OCI-LY3 (cell line): ENCODE results near the gene PTPRM.

Experiments
- H2AFZ ChIP-seq: fragments of 200-600, 300-600 bp; shearing (Covaris generic); 2 replicates; pipeline ENCODE4 v1.6.0; 2014; ENCODE audit warnings: antibody characterized with exemption, low read depth, low read length
- H3K27ac ChIP-seq: fragments of 200-600, 300-600 bp; sonication (generic); 2 replicates; pipeline ENCODE4 v1.5.1; 2014; ENCODE audit warnings: mild to moderate bottlenecking, low read length, moderate library complexity, mixed read lengths
- H3K27me3 ChIP-seq: fragments of 200-600, 300-600 bp; sonication (generic); 2 replicates; pipeline ENCODE4 v1.6.1; 2014; ENCODE audit warnings: low read depth, low read length, mixed read lengths
- H3K36me3 ChIP-seq: fragments of 200-600, 300-600 bp; sonication (generic); replicated peaks from 2 replicates; pipeline ENCODE3; 2014; ENCODE audit warnings: low read depth, low read length, mixed read lengths
- H3K4me1 ChIP-seq: fragments of 300-600, 200-600 bp; sonication (generic); 2 replicates; pipeline ENCODE4 v1.6.1; 2014; ENCODE audit warnings: low read length, mixed read lengths
- H3K4me2 ChIP-seq: fragments of 200-600, 300-600 bp; sonication (generic); 2 replicates; pipeline ENCODE4 v1.6.1; 2014; ENCODE audit warnings: low read length, mixed read lengths
- H3K4me3 ChIP-seq: fragments of 300-600, 200-600 bp; sonication (generic); 2 replicates; pipeline ENCODE4 v1.5.1; 2014; ENCODE audit warnings: antibody characterized with exemption, mild to moderate bottlenecking, low read length, moderate library complexity
- H3K79me2 ChIP-seq: fragments of 300-600, 200-600 bp; shearing (Covaris generic); 2 replicates; pipeline ENCODE4 v1.6.1; 2014; ENCODE audit warnings: mild to moderate bottlenecking, low read length, mixed read lengths
- H3K9ac ChIP-seq: fragments of 300-600, 200-600 bp; shearing (Covaris generic); 2 replicates; pipeline ENCODE4 v1.6.0; 2014; ENCODE audit warnings: mild to moderate bottlenecking, low read length, moderate library complexity
- H3K9me3 ChIP-seq: fragments of 200-600, 300-600 bp; shearing (Covaris generic); 2 replicates; pipeline ENCODE4 v1.6.1; 2014; ENCODE audit warnings: low read length, mixed read lengths; ENCODE audit not compliant: insufficient read depth
- H4K20me1 ChIP-seq: fragments of 200-600, 300-600 bp; sonication (generic); 2 replicates; pipeline ENCODE4 v1.6.1; 2016; ENCODE audit warnings: low read length, mixed read lengths; ENCODE audit not compliant: insufficient read depth
- CTCF ChIP-seq: fragments of 200-600, 300-600 bp; sonication (generic); IDR thresholded peaks from 2 replicates; pipeline ENCODE4 v1.5.1; 2014; ENCODE audit warnings: antibody characterized with exemption, low read length, low read depth
- EZH2phosphoT487 ChIP-seq: fragments of 200-600 bp; shearing (Covaris generic); IDR thresholded peaks from 2 replicates; pipeline ENCODE4 v1.6.1; 2018; ENCODE audit warnings: antibody characterized with exemption, mixed run types, low read depth

PTPRM gene

GRCh38 chr18:7737550-7737949 lies 170.4 kb downstream of the PTPRM start:
- no peaks in the 10 kb centered on the region for H3K9me3 ChIP-seq
- no peaks in the 10 kb centered on the region for H3K27me3 ChIP-seq
- H3K27ac ChIP-seq = no peak overlapping the region
- H3K4me2 ChIP-seq = no peak overlapping the region
- H4K20me1 ChIP-seq = no peaks in the 10 kb centered on the region
- no peaks in the 10 kb centered on the region for H3K36me3 ChIP-seq
- H2AFZ ChIP-seq = no peak overlapping the region
- no peak overlapping the region for H3K4me3 ChIP-seq
- no peaks in the 10 kb centered on the region for H3K4me1 ChIP-seq
- H3K9ac ChIP-seq = no peak overlapping the region
- no peaks in the 10 kb centered on the region for H3K79me2 ChIP-seq
- TF ChIP-seq CTCF = no peak

- Histone ChIP-seq H3K79me2 (no peaks in the 10 kb centered on the region), H3K9ac (no peak overlapping the region), H3K9me3 (no peaks in the 10 kb centered on the region), H3K27me3 (no peaks in the 10 kb centered on the region), H3K4me1 (no peaks in the 10 kb centered on the region), H3K27ac (no peak overlapping the region), H3K4me2 (no peak overlapping the region), H3K36me3 (no peaks in the 10 kb centered on the region), H4K20me1 (no peaks in the 10 kb centered on the region), H2AFZ (no peak overlapping the region), H3K4me3 (no peak overlapping the region)
- TF ChIP-seq EZH2phosphoT487 = no peak
- no peak for TF ChIP-seq CTCF
Measured at GRCh38 chr18:7740821-7741220, 173.7 kb downstream of the PTPRM start.

GRCh38 chr18:7741640-7742039 lies 174.5 kb downstream of the PTPRM start:
- H3K4me1 ChIP-seq = no peaks in the 10 kb centered on the region
- no peaks in the 10 kb centered on the region for H3K27me3 ChIP-seq
- H3K9ac ChIP-seq = no peak overlapping the region
- H3K9me3 ChIP-seq = no peaks in the 10 kb centered on the region
- H3K36me3 ChIP-seq = no peaks in the 10 kb centered on the region
- H3K27ac ChIP-seq = no peak overlapping the region
- H4K20me1 ChIP-seq = no peaks in the 10 kb centered on the region
- no peak overlapping the region for H3K4me3 ChIP-seq
- TF ChIP-seq EZH2phosphoT487 (no peak), CTCF (no peak)
- no peak overlapping the region for H3K4me2 ChIP-seq
- H3K79me2 ChIP-seq = no peaks in the 10 kb centered on the region
- H2AFZ ChIP-seq = no peak overlapping the region

GRCh38 chr18:7742224-7742623 lies 175.1 kb downstream of the PTPRM start:
- H3K4me2 ChIP-seq = no peak overlapping the region
- no peaks in the 10 kb centered on the region for H3K27me3 ChIP-seq
- H3K9me3 ChIP-seq = no peaks in the 10 kb centered on the region
- H3K4me3 ChIP-seq = no peak overlapping the region
- H3K9ac ChIP-seq = no peak overlapping the region
- H3K4me1 ChIP-seq = no peaks in the 10 kb centered on the region
- no peaks in the 10 kb centered on the region for H3K79me2 ChIP-seq
- H2AFZ ChIP-seq = no peak overlapping the region
- H4K20me1 ChIP-seq = no peaks in the 10 kb centered on the region
- H3K36me3 ChIP-seq = no peaks in the 10 kb centered on the region
- H3K27ac ChIP-seq = no peak overlapping the region
- TF ChIP-seq EZH2phosphoT487 (no peak), CTCF (no peak)
